ENCODE results near the gene PTPRN2.

DNA sequence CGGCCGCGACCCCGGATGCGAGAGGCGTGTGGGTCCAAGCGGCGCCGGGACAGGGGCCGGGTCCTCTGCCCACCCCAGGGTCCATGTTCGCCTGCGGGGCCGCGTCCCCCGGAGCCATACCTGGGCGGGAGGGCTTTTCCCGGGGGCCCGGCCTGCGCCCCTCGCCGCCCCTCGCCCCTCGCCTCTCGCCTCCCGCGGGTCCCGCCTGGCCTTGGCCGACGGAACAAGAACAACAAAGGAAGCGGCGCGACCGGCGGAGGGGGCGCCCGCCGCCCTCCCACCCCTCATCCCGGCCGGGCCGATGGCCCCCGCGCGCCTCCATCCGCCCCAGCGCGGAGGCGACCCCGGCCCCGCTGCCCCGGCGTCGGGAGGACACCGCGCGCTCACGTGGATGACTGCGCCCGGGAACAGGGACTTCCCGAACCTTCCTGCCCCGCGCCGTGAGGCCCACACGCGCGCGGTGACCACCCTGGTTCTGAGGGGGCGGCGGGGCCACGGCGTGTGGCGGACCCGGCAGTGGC is 902.7 kb downstream of the PTPRN2 start:
- TF ChIP-seq, protein P1, sequence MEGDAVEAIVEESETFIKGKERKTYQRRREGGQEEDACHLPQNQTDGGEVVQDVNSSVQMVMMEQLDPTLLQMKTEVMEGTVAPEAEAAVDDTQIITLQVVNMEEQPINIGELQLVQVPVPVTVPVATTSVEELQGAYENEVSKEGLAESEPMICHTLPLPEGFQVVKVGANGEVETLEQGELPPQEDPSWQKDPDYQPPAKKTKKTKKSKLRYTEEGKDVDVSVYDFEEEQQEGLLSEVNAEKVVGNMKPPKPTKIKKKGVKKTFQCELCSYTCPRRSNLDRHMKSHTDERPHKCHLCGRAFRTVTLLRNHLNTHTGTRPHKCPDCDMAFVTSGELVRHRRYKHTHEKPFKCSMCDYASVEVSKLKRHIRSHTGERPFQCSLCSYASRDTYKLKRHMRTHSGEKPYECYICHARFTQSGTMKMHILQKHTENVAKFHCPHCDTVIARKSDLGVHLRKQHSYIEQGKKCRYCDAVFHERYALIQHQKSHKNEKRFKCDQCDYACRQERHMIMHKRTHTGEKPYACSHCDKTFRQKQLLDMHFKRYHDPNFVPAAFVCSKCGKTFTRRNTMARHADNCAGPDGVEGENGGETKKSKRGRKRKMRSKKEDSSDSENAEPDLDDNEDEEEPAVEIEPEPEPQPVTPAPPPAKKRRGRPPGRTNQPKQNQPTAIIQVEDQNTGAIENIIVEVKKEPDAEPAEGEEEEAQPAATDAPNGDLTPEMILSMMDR (IDR thresholded peaks at IDR 0.05) = no peak
- TF ChIP-seq EP300 (IDR thresholded peaks at IDR 0.05) = no peak
